H1 (cell line): Measurements from ENCODE around the gene GNG12. TPM values are rescaled to one million over a fixed set of nuclear protein-coding genes. Genes with fewer than 3 reads are reported as not detected.

Experiments
- CTCF ChIA-PET: fragments of 300-600 bp; sonication (Branson Sonifier 250); formaldehyde crosslinking; loops from one replicate; lab custom pipeline; 2021; ENCODE audit not compliant: partially characterized antibody; lab: Charles Lee
- POLR2A ChIA-PET: fragments of 300-600 bp; sonication (Branson Sonifier 250); formaldehyde crosslinking; loops from one replicate; lab custom pipeline; 2021; ENCODE audit warnings: inconsistent platforms; ENCODE audit not compliant: partially characterized antibody; lab: Charles Lee
- DNase-seq, 2 experiments: peaks; one replicate each; pipeline versions ENCODE4 v3.0.0 to v3.0.0-alpha.2; 2010 to 2022; ENCODE audit warnings: low spot score in 2 of 2, low read depth in 1 of 2, mixed read lengths in 1 of 2
- FAIRE-seq: peaks from 2 replicates; lab custom pipeline; 2011; peaks lifted over from hg19 to GRCh38; lab: Jason Lieb, UNC
- H2AFZ ChIP-seq: 2 replicates; pipeline ENCODE4 v1.8.1; 2012; ENCODE audit warnings: low read length, inconsistent platforms
- H2AK5ac ChIP-seq: 2 replicates; pipeline ENCODE4 v1.6.1; 2013; ENCODE audit warnings: low read depth, low read length
- H2BK120ac ChIP-seq: replicated peaks from 2 replicates; pipeline ENCODE3; 2013; ENCODE audit warnings: low read depth, low read length, inconsistent platforms
- H2BK12ac ChIP-seq: 2 replicates; pipeline ENCODE4 v1.6.1; 2013; ENCODE audit warnings: low read depth, low read length
- H2BK15ac ChIP-seq: 2 replicates; pipeline ENCODE4 v1.6.1; 2013; ENCODE audit warnings: low read length
- H2BK20ac ChIP-seq: 2 replicates; pipeline ENCODE4 v1.6.1; 2013; ENCODE audit warnings: low read length
- H2BK5ac ChIP-seq: 2 replicates; pipeline ENCODE4 v1.6.1; 2013; ENCODE audit warnings: low read depth, low read length
- H3K14ac ChIP-seq: 2 replicates; pipeline ENCODE4 v1.6.1; 2013; ENCODE audit warnings: inconsistent platforms; ENCODE audit not compliant: insufficient read length
- H3K18ac ChIP-seq: 2 replicates; pipeline ENCODE4 v1.6.1; 2013; ENCODE audit warnings: low read length; ENCODE audit errors: extremely low read depth
- H3K23ac ChIP-seq: 2 replicates; pipeline ENCODE4 v1.6.1; 2013; ENCODE audit warnings: inconsistent platforms; ENCODE audit not compliant: insufficient read length
- H3K23me2 ChIP-seq: 2 replicates; pipeline ENCODE4 v1.6.1; 2013; ENCODE audit warnings: low read depth, low read length
- H3K27ac ChIP-seq: 2 replicates; pipeline ENCODE4 v1.6.1; 2011; ENCODE audit warnings: low read depth, low read length, inconsistent platforms
- H3K27me3 ChIP-seq, 4 experiments: replicated peaks in 1 of 4; 1 replicate in 1 of 4; 2 replicates in 3 of 4; pipeline versions ENCODE4 v1.6.1 to v1.8.1; 2011 to 2013; ENCODE audit warnings: low read length in 3 of 4, mild to moderate bottlenecking in 3 of 4, inconsistent platforms in 2 of 4, mixed read lengths in 2 of 4, moderate library complexity in 1 of 4; ENCODE audit not compliant: control insufficient read depth in 3 of 4, insufficient read depth in 3 of 4; ENCODE audit errors: extremely low read depth in 1 of 4
- H3K36me3 ChIP-seq, 4 experiments: 2 replicates each; pipeline versions ENCODE4 v1.6.1 to v1.8.1; 2011 to 2013; ENCODE audit warnings: mild to moderate bottlenecking in 4 of 4, low read length in 3 of 4, moderate library complexity in 2 of 4, control low read depth in 1 of 4, inconsistent platforms in 1 of 4; ENCODE audit not compliant: insufficient read depth in 4 of 4, control insufficient read depth in 2 of 4
- H3K4ac ChIP-seq: replicated peaks from 2 replicates; pipeline ENCODE3; 2013; ENCODE audit warnings: low read length, low read depth, mixed read lengths, inconsistent platforms; ENCODE audit not compliant: insufficient read length
- H3K4me1 ChIP-seq, 4 experiments: replicated peaks in 1 of 4; 1 replicate in 1 of 4; 2 replicates in 3 of 4; pipeline versions ENCODE4 v1.6.1 to v1.8.1; 2011 to 2013; ENCODE audit warnings: low read length in 3 of 4, inconsistent platforms in 2 of 4, mixed read lengths in 1 of 4; ENCODE audit not compliant: insufficient read depth in 4 of 4, control insufficient read depth in 3 of 4
- H3K4me2 ChIP-seq, 2 experiments: 2 replicates each; pipeline versions ENCODE4 v1.6.1 to v1.8.1; 2011 to 2013; ENCODE audit warnings: low read depth in 2 of 2, low read length in 2 of 2, control low read depth in 1 of 2, inconsistent platforms in 1 of 2, mild to moderate bottlenecking in 1 of 2; ENCODE audit not compliant: insufficient read depth in 1 of 2
- H3K4me3 ChIP-seq, 4 experiments: fragments of 200-600, 300-600 bp in 1 of 4; sonication (generic), shearing (Covaris generic), sonication (Bioruptor Twin) in 1 of 4; 2 replicates each; pipeline versions ENCODE4 v1.5.1 to v1.8.1; 2011 to 2016; ENCODE audit warnings: low read length in 4 of 4, low read depth in 3 of 4, control low read depth in 2 of 4, inconsistent platforms in 2 of 4, mild to moderate bottlenecking in 2 of 4, mixed read lengths in 1 of 4, moderate library complexity in 1 of 4; ENCODE audit not compliant: insufficient read depth in 2 of 4; ENCODE audit errors: extremely low read depth in 1 of 4
- H3K56ac ChIP-seq: replicated peaks from 2 replicates; pipeline ENCODE3; 2013; ENCODE audit warnings: low read depth, mild to moderate bottlenecking, mixed read lengths, low read length, inconsistent platforms; ENCODE audit not compliant: insufficient read length
- H3K79me1 ChIP-seq: 2 replicates; pipeline ENCODE4 v1.6.1; 2013; ENCODE audit warnings: low read depth, low read length, control low read depth
- H3K79me2 ChIP-seq, 2 experiments: 2 replicates each; pipeline versions ENCODE4 v1.6.1 to v1.8.1; 2012 to 2013; ENCODE audit warnings: low read length in 2 of 2, mild to moderate bottlenecking in 2 of 2, inconsistent platforms in 1 of 2; ENCODE audit not compliant: insufficient read depth in 2 of 2, control insufficient read depth in 1 of 2
- H3K9ac ChIP-seq, 4 experiments: replicated peaks in 1 of 4; 1 replicate in 1 of 4; 2 replicates in 3 of 4; pipeline versions ENCODE4 v1.6.1 to v1.8.1; 2011 to 2013; ENCODE audit warnings: low read depth in 3 of 4, low read length in 3 of 4, control low read depth in 2 of 4, mild to moderate bottlenecking in 2 of 4, moderate library complexity in 2 of 4, inconsistent platforms in 1 of 4; ENCODE audit errors: extremely low read depth in 1 of 4
- H3K9me3 ChIP-seq, 2 experiments: 2 replicates each; pipeline versions ENCODE4 v1.6.1 to v1.8.1; 2012 to 2013; ENCODE audit warnings: mild to moderate bottlenecking in 2 of 2, moderate library complexity in 2 of 2, control low read depth in 1 of 2, inconsistent platforms in 1 of 2, low read depth in 1 of 2, low read length in 1 of 2, mixed read lengths in 1 of 2; ENCODE audit not compliant: insufficient read depth in 2 of 2
- H4K20me1 ChIP-seq, 2 experiments: replicated peaks in 1 of 2; 2 replicates each; pipeline versions ENCODE3 to v1.8.1; 2011 to 2013; ENCODE audit warnings: inconsistent platforms in 2 of 2, low read length in 2 of 2, mild to moderate bottlenecking in 1 of 2; ENCODE audit not compliant: insufficient read depth in 2 of 2, control insufficient read depth in 1 of 2
- H4K5ac ChIP-seq: 2 replicates; pipeline ENCODE4 v1.6.1; 2013; ENCODE audit warnings: low read length, low read depth, mixed read lengths, inconsistent platforms; ENCODE audit not compliant: insufficient read length
- H4K8ac ChIP-seq: 2 replicates; pipeline ENCODE4 v1.8.0; 2013; ENCODE audit warnings: mild to moderate bottlenecking, moderate library complexity, low read length, inconsistent platforms; ENCODE audit not compliant: insufficient read depth; ENCODE audit errors: extremely low read depth
- H4K91ac ChIP-seq: replicated peaks from 2 replicates; pipeline ENCODE3; 2013; ENCODE audit warnings: low read length, mixed read lengths, inconsistent platforms; ENCODE audit not compliant: insufficient read length
- ATF3 ChIP-seq: IDR thresholded peaks from 2 replicates; pipeline ENCODE4 v1.6.1; 2011; ENCODE audit warnings: low read depth, mild to moderate bottlenecking, low read length; ENCODE audit not compliant: insufficient read depth
- CBX5 ChIP-seq: fragments of 300-800, 300-1000 bp; sonication (generic); IDR thresholded peaks from 2 replicates; pipeline ENCODE4 v1.7.1; 2016; ENCODE audit warnings: antibody characterized with exemption, low read length, low read depth
- CBX8 ChIP-seq: fragments of 300-800, 300-1000 bp; sonication (generic); IDR thresholded peaks from 2 replicates; pipeline ENCODE4 v1.7.1; 2016; ENCODE audit warnings: low read depth, low read length, borderline replicate concordance
- CEBPB ChIP-seq: IDR thresholded peaks from 2 replicates; pipeline ENCODE4 v1.6.1; 2012; ENCODE audit warnings: low read depth, low read length
- CREB1 ChIP-seq: IDR thresholded peaks from 2 replicates; pipeline ENCODE4 v1.6.1; 2012; ENCODE audit warnings: inconsistent platforms
- CTCF ChIP-seq, 3 experiments: IDR thresholded peaks; 1 replicate in 2 of 3; 2 replicates in 1 of 3; pipeline versions ENCODE4 v1.5.1 to v1.6.1; 2011; ENCODE audit warnings: low read length in 3 of 3, mild to moderate bottlenecking in 3 of 3, inconsistent platforms in 2 of 3, low read depth in 1 of 3, moderate library complexity in 1 of 3; ENCODE audit not compliant: insufficient read depth in 1 of 3; ENCODE audit errors: control extremely low read depth in 1 of 3
- MAX ChIP-seq: IDR thresholded peaks from 2 replicates; pipeline ENCODE4 v1.6.1; 2012; ENCODE audit warnings: inconsistent platforms
- PHF8 ChIP-seq: fragments of 200-600 bp; sonication (generic); conservative IDR thresholded peaks from 2 replicates; pipeline ENCODE4 v1.7.1; 2012; ENCODE audit warnings: low read depth, mild to moderate bottlenecking, inconsistent platforms, low read length, moderate library complexity
- RAD21 ChIP-seq, 2 experiments: IDR thresholded peaks in 1 of 2; conservative IDR thresholded peaks in 1 of 2; 2 replicates each; pipeline ENCODE4 v1.6.1; 2011; ENCODE audit warnings: low read depth in 2 of 2, low read length in 2 of 2, improper control_type of control experiment in 1 of 2, inconsistent platforms in 1 of 2, mild to moderate bottlenecking in 1 of 2, moderate library complexity in 1 of 2
- SP2 ChIP-seq: IDR thresholded peaks from 2 replicates; pipeline ENCODE4 v1.6.1; 2012; ENCODE audit warnings: mild to moderate bottlenecking, low read length, inconsistent platforms
- ZNF274 ChIP-seq: IDR thresholded peaks from 2 replicates; pipeline ENCODE4 v1.7.0; 2012; ENCODE audit warnings: low read length, borderline replicate concordance; ENCODE audit errors: extremely low read depth
- WGBS, 2 experiments: shearing (Covaris generic) in 1 of 2; methylation state at CpG; one replicate each; pipeline versions ENCODE4 v1.1.6 to v1.1.7; 2013 to 2015; ENCODE audit warnings: low lambda C conversion rate in 2 of 2, mixed read lengths in 2 of 2, inconsistent platforms in 1 of 2, low coverage in 1 of 2, missing lambda C conversion rate in 1 of 2; ENCODE audit not compliant: insufficient replicate concordance in 2 of 2, insufficient coverage in 1 of 2, insufficient read length in 1 of 2; ENCODE audit errors: extremely low coverage in 1 of 2, missing lambda C conversion rate in 1 of 2; 5-methylcytosine and 5-hydroxymethylcytosine counted together
- polyA plus RNA-seq, 7 experiments: library from polyadenylated mRNA; depleted of rRNA in 3 of 7; stranded (reverse) in 5 of 7; unstranded in 2 of 7; fragments of >200 nt in 5 of 7; fragments of 200-250 nt in 2 of 7; gene quantifications; 1 replicate in 5 of 7; 2 replicates in 1 of 7; 4 replicates in 1 of 7; pipeline versions ENCODE4 v1.2.1 to v1.2.3, GENCODE V29; 2011 to 2013; ENCODE audit warnings: missing spikeins in 2 of 7, mixed read lengths in 2 of 7
- total RNA-seq: library from RNA; stranded (reverse); fragmentation: NEBNext Ultra II Directional; extraction: Animal tissue kit (Norgen Biotek cat#: 25700); gene quantifications from 2 replicates; pipeline ENCODE4 v1.2.1, GENCODE V29; 2021

The GNG12 gene
- total and polyA plus RNA-seq, 2 of the 8 experiments (the other 6 are each of a cell fraction or from before 2014, with no cell fraction given): 11.4 to 35.8 TPM

DNA sequence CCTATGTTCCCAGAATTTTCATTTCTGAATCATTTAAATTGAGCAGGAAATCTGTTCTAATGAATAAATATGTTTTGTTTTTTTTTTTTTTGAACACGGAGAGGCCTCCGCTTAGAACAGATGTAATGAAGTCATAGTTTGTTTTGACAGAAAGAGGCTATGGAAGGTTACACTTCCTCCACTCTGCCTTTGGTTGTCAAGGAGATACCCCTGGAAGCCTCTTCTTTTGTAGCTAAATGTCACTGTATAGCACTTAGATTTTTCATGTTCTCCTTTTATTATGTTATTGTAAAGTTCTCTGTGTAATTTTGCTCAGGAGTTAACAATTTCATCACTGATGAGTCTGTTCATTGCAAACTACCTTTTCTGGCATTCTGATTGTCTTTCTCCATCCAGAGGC is 22.7 kb upstream of the GNG12 start:
- H3K4ac ChIP-seq: no peak overlapping the region
- no peaks in the 10 kb centered on the region for H3K79me2 ChIP-seq
- no peaks in the 10 kb centered on the region for H3K23me2 ChIP-seq
- no peaks in the 10 kb centered on the region for H3K36me3 ChIP-seq
- H3K18ac ChIP-seq: no peak overlapping the region
- H2BK5ac ChIP-seq: no peak overlapping the region
- DNase-seq (no peak), FAIRE-seq (no peak)
- H3K23ac ChIP-seq: no peak overlapping the region
- H4K5ac ChIP-seq: no peak overlapping the region
- no peak overlapping the region for H2AFZ ChIP-seq
- no peaks in the 10 kb centered on the region for H3K9me3 ChIP-seq
- no peak overlapping the region for H3K27ac ChIP-seq
- H3K4me1 ChIP-seq: no peaks in the 10 kb centered on the region
- H3K56ac ChIP-seq: no peak overlapping the region
- H3K4me2 ChIP-seq: no peak overlapping the region
- H2BK15ac ChIP-seq: no peak overlapping the region
- H4K20me1 ChIP-seq: no peaks in the 10 kb centered on the region
- WGBS, 2 experiments: 95% methylated on average over 2 of the region's 2 CpGs; no CpG with 5 or more reads in 1 of the 2 experiments
- no peaks in the 10 kb centered on the region for H3K27me3 ChIP-seq
- no peak overlapping the region for H4K91ac ChIP-seq
- ChIA-PET POLR2A (no interaction called here), CTCF (interaction anchor here (0.8 to 11.1 kb wide), 11 partner anchors 13 to 487 kb away, joined by 3 to 146 read pairs (median 4); no protein-coding TSS in a partner anchor)
- H2BK20ac ChIP-seq: no peak overlapping the region
- no peak overlapping the region for H2AK5ac ChIP-seq
- no peak overlapping the region for H3K4me3 ChIP-seq
- H4K8ac ChIP-seq: no peak overlapping the region
- no peaks in the 10 kb centered on the region for H3K79me1 ChIP-seq
- H2BK120ac ChIP-seq: no peak overlapping the region
- no peak overlapping the region for H3K14ac ChIP-seq
- no peak overlapping the region for H3K9ac ChIP-seq
- H2BK12ac ChIP-seq: no peak overlapping the region
- no peak for TF ChIP-seq MAX
- TF ChIP-seq CBX5: no peak
- no peak for TF ChIP-seq CEBPB
- TF ChIP-seq CBX8: no peak
- no peak for TF ChIP-seq ZNF274
- TF ChIP-seq CTCF (IDR thresholded peaks at IDR 0.05; ENCODE audit: control extremely low read depth in 1 of 3, insufficient read depth in 1 of 3, low read depth in 1 of 3, low read length in 3 of 3): no peak
- TF ChIP-seq PHF8: no peak
- TF ChIP-seq ATF3: no peak
- TF ChIP-seq RAD21 (IDR thresholded peaks at IDR 0.05 in 1 of 2, conservative IDR thresholded peaks at IDR 0.05 in 1 of 2; ENCODE audit: low read depth in 2 of 2, low read length in 2 of 2): no peak
- TF ChIP-seq CREB1: no peak
- TF ChIP-seq SP2: no peak
